GM21360 (cell line): ENCODE measurements around the gene IVL.

Experiments used
- ATAC-seq: cut with Tn5 transposase; IDR thresholded peaks from one replicate; pipeline ENCODE4 v1.9.1; 2021; ENCODE audit warnings: mild to moderate bottlenecking, moderate library complexity; ENCODE audit not compliant: unreplicated experiment

IVL gene

GRCh38 chr1:152886758-152887409 is 21.5 kb upstream of the IVL start:
- no peak for ATAC-seq

GRCh38 chr1:152888126-152888525 is 20.2 kb upstream of the IVL start:
- ATAC-seq = no peak

- no peak for ATAC-seq
Observed at GRCh38 chr1:152899027-152899426, 9.3 kb upstream of the IVL start.

- ATAC-seq = no peak
Observed at GRCh38 chr1:152899883-152900282, 8.5 kb upstream of the IVL start.

GRCh38 chr1:152901631-152902030 is 6.7 kb upstream of the IVL start:
- ATAC-seq = no peak

- no peak for ATAC-seq
Observed at GRCh38 chr1:152902636-152903035, 5.7 kb upstream of the IVL start.

- no peak for ATAC-seq
Observed at GRCh38 chr1:152904688-152905440, 3.5 kb upstream of the IVL start.

- ATAC-seq = no peak
Observed at GRCh38 chr1:152906023-152906565, 2.3 kb upstream of the IVL start.

GRCh38 chr1:152909206-152909605 is 860 bp downstream of the IVL start:
- no peak for ATAC-seq

- no peak for ATAC-seq
Observed at GRCh38 chr1:152912471-152912870, 4.1 kb downstream of the IVL start.

GRCh38 chr1:152912900-152913299 is 4.6 kb downstream of the IVL start:
- ATAC-seq = no peak

GRCh38 chr1:152917794-152918193 is 9.4 kb downstream of the IVL start:
- no peak for ATAC-seq

GRCh38 chr1:152919071-152919470 is 10.7 kb downstream of the IVL start:
- ATAC-seq = no peak

GRCh38 chr1:152924191-152924590 is 15.8 kb downstream of the IVL start:
- ATAC-seq = no peak

GRCh38 chr1:152926091-152926490 is 17.7 kb downstream of the IVL start:
- ATAC-seq = peak; percentile 64

GRCh38 chr1:152928671-152929070 is 20.3 kb downstream of the IVL start:
- no peak for ATAC-seq

GRCh38 chr1:152932170-152932811 is 23.9 kb downstream of the IVL start:
- ATAC-seq = no peak

GRCh38 chr1:152933196-152933595 is 24.9 kb downstream of the IVL start:
- ATAC-seq = no peak

- no peak for ATAC-seq
Observed at GRCh38 chr1:152940614-152941013, 32.3 kb downstream of the IVL start.

- no peak for ATAC-seq
Observed at GRCh38 chr1:152941037-152941711, 32.8 kb downstream of the IVL start.

GRCh38 chr1:152942161-152942560 is 33.8 kb downstream of the IVL start:
- no peak for ATAC-seq
